Measurements from ENCODE around the gene GPD1. TPM values are rescaled to one million over a fixed set of nuclear protein-coding genes. Genes with fewer than 3 reads are reported as not detected.

The GPD1 gene
- total RNA-seq, 1 donor = 0.36 TPM

DNA sequence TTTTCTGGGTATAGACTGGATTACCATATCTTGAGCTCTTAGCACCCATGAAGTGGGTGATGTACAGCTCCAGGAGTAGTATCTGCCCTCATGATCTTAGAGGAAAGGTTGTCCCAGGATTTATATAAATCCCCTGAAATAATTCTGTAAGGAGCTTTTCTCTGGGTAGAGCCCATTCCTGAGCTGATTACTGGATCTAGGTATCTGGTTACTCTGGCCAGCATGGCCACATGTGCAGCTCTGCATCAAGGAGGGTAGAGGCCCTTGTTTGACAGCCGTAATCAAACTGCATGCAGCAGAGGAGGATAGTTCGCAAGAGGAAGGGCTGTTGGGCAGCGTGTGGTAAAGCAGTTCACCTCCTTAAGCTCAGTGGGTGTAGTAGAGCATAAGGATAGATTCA is 16.7 kb downstream of the GPD1 start:
- no peak for DNase-seq (ENCODE audit: low read depth)
- H3K4me3 ChIP-seq (ENCODE audit: low read depth, low read length) = no peak overlapping the region
- TF ChIP-seq, protein P1, sequence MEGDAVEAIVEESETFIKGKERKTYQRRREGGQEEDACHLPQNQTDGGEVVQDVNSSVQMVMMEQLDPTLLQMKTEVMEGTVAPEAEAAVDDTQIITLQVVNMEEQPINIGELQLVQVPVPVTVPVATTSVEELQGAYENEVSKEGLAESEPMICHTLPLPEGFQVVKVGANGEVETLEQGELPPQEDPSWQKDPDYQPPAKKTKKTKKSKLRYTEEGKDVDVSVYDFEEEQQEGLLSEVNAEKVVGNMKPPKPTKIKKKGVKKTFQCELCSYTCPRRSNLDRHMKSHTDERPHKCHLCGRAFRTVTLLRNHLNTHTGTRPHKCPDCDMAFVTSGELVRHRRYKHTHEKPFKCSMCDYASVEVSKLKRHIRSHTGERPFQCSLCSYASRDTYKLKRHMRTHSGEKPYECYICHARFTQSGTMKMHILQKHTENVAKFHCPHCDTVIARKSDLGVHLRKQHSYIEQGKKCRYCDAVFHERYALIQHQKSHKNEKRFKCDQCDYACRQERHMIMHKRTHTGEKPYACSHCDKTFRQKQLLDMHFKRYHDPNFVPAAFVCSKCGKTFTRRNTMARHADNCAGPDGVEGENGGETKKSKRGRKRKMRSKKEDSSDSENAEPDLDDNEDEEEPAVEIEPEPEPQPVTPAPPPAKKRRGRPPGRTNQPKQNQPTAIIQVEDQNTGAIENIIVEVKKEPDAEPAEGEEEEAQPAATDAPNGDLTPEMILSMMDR (IDR thresholded peaks at IDR 0.05; ENCODE audit: insufficient read depth, low read length) = no peak

DNA sequence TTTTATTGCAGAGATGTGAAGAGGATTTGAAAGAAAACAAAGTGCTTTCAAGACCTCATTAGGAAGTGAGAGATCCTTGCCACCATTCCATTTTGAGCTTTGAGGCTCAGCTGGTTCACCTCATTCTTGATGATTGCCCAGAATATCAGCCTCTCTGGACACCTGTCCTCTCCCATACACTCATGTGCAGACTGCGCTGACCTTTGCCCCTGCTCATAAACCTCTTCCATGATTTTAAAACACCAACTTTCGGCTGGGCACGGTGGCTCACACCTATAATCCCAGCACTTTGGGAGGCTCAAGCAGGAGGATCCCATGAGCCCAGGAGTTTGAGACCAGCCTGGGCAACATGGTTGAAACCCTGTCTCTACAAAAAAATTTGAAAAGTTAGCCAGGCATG is 17.1 kb downstream of the GPD1 start:
- H3K4me3 ChIP-seq (ENCODE audit: low read depth, low read length) = no peak overlapping the region
- DNase-seq (ENCODE audit: low read depth) = no peak
- TF ChIP-seq, protein P1 (IDR thresholded peaks at IDR 0.05; ENCODE audit: insufficient read depth, low read length) = no peak

DNA sequence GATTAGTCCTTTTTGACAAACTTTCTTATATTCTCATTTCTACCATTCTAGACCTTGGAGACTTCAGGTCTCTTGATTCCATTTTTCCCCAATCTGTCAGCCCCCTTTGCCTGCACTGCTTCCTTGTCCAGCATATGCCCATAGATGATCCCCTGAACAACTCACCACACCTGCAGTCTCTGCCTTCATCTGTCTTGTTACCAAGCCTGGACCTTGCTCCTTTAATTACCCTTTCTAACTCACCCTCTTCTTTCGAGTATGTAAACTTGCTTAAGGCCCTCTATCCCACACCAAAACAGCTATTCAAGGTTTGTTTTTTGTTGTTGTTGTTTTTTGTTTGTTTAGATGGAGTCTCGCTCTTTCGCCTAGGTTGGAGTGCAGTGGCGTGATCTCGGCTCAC is 17.8 kb downstream of the GPD1 start:
- H3K4me3 ChIP-seq (ENCODE audit: low read depth, low read length) = no peak overlapping the region
- DNase-seq (ENCODE audit: low read depth) = no peak
- TF ChIP-seq, protein P1 (IDR thresholded peaks at IDR 0.05; ENCODE audit: insufficient read depth, low read length) = no peak

DNA sequence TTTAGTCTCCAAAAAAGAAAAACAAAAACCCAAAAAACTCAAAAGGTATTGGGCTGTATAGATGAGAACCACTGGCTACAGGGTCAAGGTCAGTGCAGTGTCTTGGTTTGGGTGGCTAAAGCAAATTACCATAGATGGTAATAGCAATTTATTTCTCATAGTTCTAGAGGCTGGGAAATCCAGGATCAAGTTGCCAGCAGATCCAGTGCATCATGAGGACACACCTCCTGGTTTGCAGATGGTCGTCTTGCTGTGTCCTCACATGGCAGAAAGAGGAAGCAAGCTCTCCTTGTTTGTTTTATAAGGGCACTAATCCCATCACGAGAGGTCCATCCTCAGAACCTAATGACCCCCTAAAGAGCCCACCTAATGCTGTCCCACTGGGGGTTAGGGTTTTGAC is 19.4 kb downstream of the GPD1 start:
- TF ChIP-seq, protein P1 (IDR thresholded peaks at IDR 0.05; ENCODE audit: insufficient read depth, low read length) = no peak
- H3K4me3 ChIP-seq (ENCODE audit: low read depth, low read length) = no peak overlapping the region
- DNase-seq (ENCODE audit: low read depth) = no peak

DNA sequence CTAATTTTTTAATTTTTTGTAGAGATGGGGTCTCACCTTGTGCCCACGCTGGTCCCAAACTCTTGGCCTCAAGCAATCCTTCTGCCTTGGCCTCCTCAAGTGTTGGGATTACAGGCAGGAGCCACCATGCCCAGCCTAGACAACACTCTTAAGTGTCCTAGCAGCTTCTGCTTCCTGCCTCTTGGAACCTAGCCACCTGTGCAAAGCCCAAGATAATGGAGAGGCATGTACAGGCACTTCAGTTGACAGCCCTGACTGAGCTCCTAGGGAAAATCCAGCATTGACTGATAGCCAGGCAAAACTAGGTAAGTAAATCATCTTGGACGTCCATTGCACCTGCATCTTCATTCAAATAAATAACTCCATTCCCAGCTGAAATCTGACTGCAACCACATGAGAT is 23.7 kb downstream of the GPD1 start:
- DNase-seq (ENCODE audit: low read depth) = no peak
- TF ChIP-seq, protein P1 (IDR thresholded peaks at IDR 0.05; ENCODE audit: insufficient read depth, low read length) = no peak
- no peak overlapping the region for H3K4me3 ChIP-seq (ENCODE audit: low read depth, low read length)

DNA sequence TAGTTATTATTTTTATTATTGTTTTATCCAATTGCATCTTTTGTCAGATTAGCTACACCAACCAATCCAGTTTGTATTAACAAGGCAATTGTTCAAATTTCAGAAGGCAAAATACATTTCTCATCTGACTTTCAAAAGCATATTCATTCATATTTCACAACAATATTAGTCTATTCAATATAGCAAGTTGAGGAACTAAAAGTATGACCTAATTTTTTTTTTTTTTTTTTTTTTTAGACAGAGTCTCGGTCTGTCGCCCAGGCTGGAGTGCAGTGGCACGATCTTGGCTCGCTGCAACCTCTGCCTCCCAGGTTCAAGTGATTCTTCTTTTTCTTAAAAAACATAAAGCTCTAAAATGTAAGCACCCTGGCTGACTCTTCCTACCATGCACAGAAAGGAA is 25.5 kb downstream of the GPD1 start:
- DNase-seq (ENCODE audit: low read depth) = no peak
- TF ChIP-seq, protein P1 (IDR thresholded peaks at IDR 0.05; ENCODE audit: insufficient read depth, low read length) = no peak
- H3K4me3 ChIP-seq (ENCODE audit: low read depth, low read length) = no peak overlapping the region

DNA sequence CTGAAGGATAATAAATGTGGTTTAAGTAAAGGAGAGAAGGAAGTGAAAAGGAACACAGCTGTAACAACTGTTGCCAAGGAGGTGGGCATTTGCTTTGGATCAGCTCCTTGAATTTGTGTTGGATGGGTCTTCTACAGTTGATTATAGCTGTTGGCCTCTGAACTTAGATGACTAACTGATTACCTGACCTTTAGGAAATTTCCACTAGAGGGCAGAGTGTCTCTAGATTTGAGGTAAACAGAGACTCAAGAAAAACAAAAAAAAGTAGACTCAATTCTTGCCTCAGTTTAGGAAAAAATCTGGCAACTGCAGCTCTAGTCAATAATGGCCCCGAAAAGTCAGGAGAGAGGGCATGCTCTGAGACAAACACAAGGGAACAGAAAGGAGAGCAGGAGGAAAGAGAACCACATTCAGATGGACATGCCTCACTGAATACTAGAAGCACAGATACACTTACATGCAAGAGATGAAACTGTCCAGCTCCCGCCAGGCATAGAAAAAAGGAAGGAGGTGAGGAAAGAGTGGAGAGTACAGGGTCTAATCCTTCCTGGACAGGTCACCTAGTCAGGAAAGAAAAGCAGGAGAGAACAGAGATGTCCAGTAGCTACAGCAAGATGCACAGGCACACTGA is 28.8 kb downstream of the GPD1 start:
- TF ChIP-seq, protein P1 (IDR thresholded peaks at IDR 0.05; ENCODE audit: insufficient read depth, low read length) = peak; percentile 56
- peak; percentile 78 for DNase-seq (ENCODE audit: low read depth)
- no peak overlapping the region for H3K4me3 ChIP-seq (ENCODE audit: low read depth, low read length)

Data from fibroblast of the aortic adventitia (primary cell).